Measurements from ENCODE around the gene DERA.
"Not testable (repeated sequence)": the region's sequence is repeated elsewhere in the genome, so short reads cannot be mapped to it uniquely, and the experiment has no call there.

DERA gene

DNA sequence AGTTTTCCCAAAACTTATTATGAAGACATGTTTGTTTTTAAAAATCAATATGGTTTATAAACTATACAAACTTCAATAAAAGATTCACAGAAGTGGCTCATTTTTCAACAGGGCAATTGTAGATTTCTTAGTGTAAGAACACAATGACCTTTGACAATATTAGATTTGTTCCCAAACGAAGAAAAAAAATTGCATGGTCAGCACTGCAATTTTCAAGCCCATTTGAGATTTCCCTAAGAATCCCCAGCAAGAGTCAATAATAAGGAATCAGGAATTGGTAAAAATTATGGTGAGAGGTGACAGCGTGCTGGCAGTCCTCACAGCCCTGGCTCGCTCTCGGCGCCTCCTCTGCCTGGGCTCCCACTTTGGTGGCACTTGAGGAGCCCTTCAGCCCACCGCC is 145.8 kb downstream of the DERA start:
- TF ChIP-seq CTCF (IDR thresholded peaks at IDR 0.05; ENCODE audit: borderline replicate concordance, extremely low read depth, low read length, poor library complexity, severe bottlenecking) (no peak), EZH2 (IDR thresholded peaks at IDR 0.05; ENCODE audit: borderline replicate concordance, low read depth, low read length, severe bottlenecking) (no peak)
- no peak for ATAC-seq (ENCODE audit: insufficient read depth, low read depth)

DNA sequence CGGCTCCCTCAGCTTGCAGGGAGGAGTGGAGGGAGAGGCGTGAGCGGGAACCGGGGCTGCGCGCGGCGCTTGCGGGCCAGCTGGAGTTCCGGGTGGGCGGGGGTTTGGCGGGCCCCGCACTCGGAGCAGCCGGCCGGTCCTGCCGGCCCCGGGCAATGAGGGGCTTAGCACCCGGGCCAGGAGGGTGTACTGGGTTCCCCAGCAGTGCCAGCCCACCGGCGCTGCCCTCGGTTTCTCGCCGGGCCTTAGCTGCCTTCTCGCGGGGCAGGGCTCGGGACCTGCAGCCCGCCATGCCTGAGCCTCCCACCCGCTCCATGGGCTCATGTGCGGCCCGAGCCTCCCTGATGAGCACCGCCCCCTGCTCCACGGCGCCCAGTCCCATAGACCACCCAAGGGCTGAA is 146.2 kb downstream of the DERA start:
- H4K20me1 ChIP-seq (ENCODE audit: insufficient read depth, low read length); H2AFZ ChIP-seq (ENCODE audit: low read depth, low read length); H3K36me3 ChIP-seq (ENCODE audit: insufficient read depth, low read length); ATAC-seq (ENCODE audit: insufficient read depth, low read depth); H3K27me3 ChIP-seq (ENCODE audit: insufficient read depth, low read length, poor library complexity); H3K4me1 ChIP-seq (ENCODE audit: insufficient read depth, low read length); H3K9ac ChIP-seq (ENCODE audit: low read depth, low read length); H3K9me3 ChIP-seq (ENCODE audit: insufficient read depth, low read length, severe bottlenecking); H3K27ac ChIP-seq (ENCODE audit: low read length); H3K4me2 ChIP-seq (ENCODE audit: insufficient read depth, low read length); DNase-seq; H3K4me3 ChIP-seq (ENCODE audit: low read depth in 1 of 2, low read length in 2 of 2); H3K79me2 ChIP-seq (ENCODE audit: insufficient read depth, low read length): not testable (repeated sequence)

More for the DNA sequence above, 145.8 kb downstream of the DERA start:
- no peaks in the 10 kb centered on the region for H3K36me3 ChIP-seq (ENCODE audit: insufficient read depth, low read length)
- no peaks in the 10 kb centered on the region for H3K79me2 ChIP-seq (ENCODE audit: insufficient read depth, low read length)
- no peaks in the 10 kb centered on the region for H4K20me1 ChIP-seq (ENCODE audit: insufficient read depth, low read length)
- no peaks in the 10 kb centered on the region for H3K27me3 ChIP-seq (ENCODE audit: insufficient read depth, low read length, poor library complexity)
- no peaks in the 10 kb centered on the region for H3K9me3 ChIP-seq (ENCODE audit: insufficient read depth, low read length, severe bottlenecking)
- no peak overlapping the region for H3K9ac ChIP-seq (ENCODE audit: low read depth, low read length)
- no peak overlapping the region for H3K27ac ChIP-seq (ENCODE audit: low read length)
- no peak overlapping the region for H2AFZ ChIP-seq (ENCODE audit: low read depth, low read length)
- H3K4me2 ChIP-seq (ENCODE audit: insufficient read depth, low read length) = no peak overlapping the region
- no peak overlapping the region for H3K4me3 ChIP-seq (ENCODE audit: low read depth in 1 of 2, low read length in 2 of 2)
- DNase-seq = no peak
- H3K4me1 ChIP-seq (ENCODE audit: insufficient read depth, low read length) = no peaks in the 10 kb centered on the region

- Histone ChIP-seq H3K27ac (ENCODE audit: low read length) (no peak overlapping the region), H3K4me2 (ENCODE audit: insufficient read depth, low read length) (no peak overlapping the region), H3K27me3 (ENCODE audit: insufficient read depth, low read length, poor library complexity) (peaks cover 2% of the 10 kb centered on the region), H4K20me1 (ENCODE audit: insufficient read depth, low read length) (no peaks in the 10 kb centered on the region), H3K36me3 (ENCODE audit: insufficient read depth, low read length) (no peaks in the 10 kb centered on the region), H3K9ac (ENCODE audit: low read depth, low read length) (no peak overlapping the region), H3K9me3 (ENCODE audit: insufficient read depth, low read length, severe bottlenecking) (no peaks in the 10 kb centered on the region), H3K4me1 (ENCODE audit: insufficient read depth, low read length) (no peaks in the 10 kb centered on the region), H2AFZ (ENCODE audit: low read depth, low read length) (no peak overlapping the region), H3K79me2 (ENCODE audit: insufficient read depth, low read length) (no peaks in the 10 kb centered on the region), H3K4me3 (ENCODE audit: low read depth in 1 of 2, low read length in 2 of 2) (no peak overlapping the region)
- no peak for ATAC-seq (ENCODE audit: insufficient read depth, low read depth)
- TF ChIP-seq EZH2 (IDR thresholded peaks at IDR 0.05; ENCODE audit: borderline replicate concordance, low read depth, low read length, severe bottlenecking) (no peak), CTCF (IDR thresholded peaks at IDR 0.05; ENCODE audit: borderline replicate concordance, extremely low read depth, low read length, poor library complexity, severe bottlenecking) (no peak)
- no peak for DNase-seq
These were observed 151.5 kb downstream of the DERA start for GRCh38 chr12:16062611-16063010.

- ATAC-seq (ENCODE audit: insufficient read depth, low read depth) = no peak
- Histone ChIP-seq H2AFZ (ENCODE audit: low read depth, low read length) (no peak overlapping the region), H3K79me2 (ENCODE audit: insufficient read depth, low read length) (no peaks in the 10 kb centered on the region), H3K4me1 (ENCODE audit: insufficient read depth, low read length) (no peaks in the 10 kb centered on the region), H3K36me3 (ENCODE audit: insufficient read depth, low read length) (no peaks in the 10 kb centered on the region), H4K20me1 (ENCODE audit: insufficient read depth, low read length) (no peaks in the 10 kb centered on the region), H3K4me2 (ENCODE audit: insufficient read depth, low read length) (no peak overlapping the region), H3K9me3 (ENCODE audit: insufficient read depth, low read length, severe bottlenecking) (no peaks in the 10 kb centered on the region), H3K4me3 (ENCODE audit: low read depth in 1 of 2, low read length in 2 of 2) (no peak overlapping the region), H3K27me3 (ENCODE audit: insufficient read depth, low read length, poor library complexity) (peaks cover 3% of the 10 kb centered on the region), H3K27ac (ENCODE audit: low read length) (no peak overlapping the region), H3K9ac (ENCODE audit: low read depth, low read length) (no peak overlapping the region)
- no peak for DNase-seq
- TF ChIP-seq EZH2 (IDR thresholded peaks at IDR 0.05; ENCODE audit: borderline replicate concordance, low read depth, low read length, severe bottlenecking) = no peak
- TF ChIP-seq CTCF (IDR thresholded peaks at IDR 0.05; ENCODE audit: borderline replicate concordance, extremely low read depth, low read length, poor library complexity, severe bottlenecking) = no peak
These were observed 152.6 kb downstream of the DERA start for GRCh38 chr12:16063726-16064125.

Data from DND-41 (cell line).